ENCODE measurements around the gene NMD3.

DNA sequence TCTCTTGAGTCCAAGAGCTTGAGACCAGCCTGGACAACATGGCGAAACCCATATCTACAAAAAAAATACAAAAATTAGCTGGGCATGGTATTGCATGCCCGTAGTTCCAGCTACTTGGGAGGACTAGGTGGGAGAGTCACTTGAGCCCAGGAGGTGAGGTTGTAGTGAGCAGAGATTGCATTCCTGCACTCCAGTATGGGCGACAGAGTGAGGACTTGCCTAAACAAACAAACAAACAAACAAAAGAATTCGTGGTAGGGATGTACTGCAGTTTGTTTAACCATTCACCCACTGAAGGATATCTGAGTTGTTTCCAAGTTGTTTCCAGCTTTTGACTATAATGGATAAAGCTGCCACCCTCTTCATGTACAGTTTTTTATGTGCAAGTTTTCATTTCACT, 7.5 kb upstream of the NMD3 start:
- no peak for TF ChIP-seq ETV6 (CRISPR knock-in tag; IDR thresholded peaks at IDR 0.05)
- TF ChIP-seq, protein P1, sequence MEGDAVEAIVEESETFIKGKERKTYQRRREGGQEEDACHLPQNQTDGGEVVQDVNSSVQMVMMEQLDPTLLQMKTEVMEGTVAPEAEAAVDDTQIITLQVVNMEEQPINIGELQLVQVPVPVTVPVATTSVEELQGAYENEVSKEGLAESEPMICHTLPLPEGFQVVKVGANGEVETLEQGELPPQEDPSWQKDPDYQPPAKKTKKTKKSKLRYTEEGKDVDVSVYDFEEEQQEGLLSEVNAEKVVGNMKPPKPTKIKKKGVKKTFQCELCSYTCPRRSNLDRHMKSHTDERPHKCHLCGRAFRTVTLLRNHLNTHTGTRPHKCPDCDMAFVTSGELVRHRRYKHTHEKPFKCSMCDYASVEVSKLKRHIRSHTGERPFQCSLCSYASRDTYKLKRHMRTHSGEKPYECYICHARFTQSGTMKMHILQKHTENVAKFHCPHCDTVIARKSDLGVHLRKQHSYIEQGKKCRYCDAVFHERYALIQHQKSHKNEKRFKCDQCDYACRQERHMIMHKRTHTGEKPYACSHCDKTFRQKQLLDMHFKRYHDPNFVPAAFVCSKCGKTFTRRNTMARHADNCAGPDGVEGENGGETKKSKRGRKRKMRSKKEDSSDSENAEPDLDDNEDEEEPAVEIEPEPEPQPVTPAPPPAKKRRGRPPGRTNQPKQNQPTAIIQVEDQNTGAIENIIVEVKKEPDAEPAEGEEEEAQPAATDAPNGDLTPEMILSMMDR (IDR thresholded peaks at IDR 0.05): no peak
- no peak for TF ChIP-seq SMAD4 (CRISPR knock-in tag; IDR thresholded peaks at IDR 0.05)
- no peak for TF ChIP-seq SP1 (CRISPR knock-in tag; conservative IDR thresholded peaks at IDR 0.05)
- TF ChIP-seq ELF4 (CRISPR knock-in tag; IDR thresholded peaks at IDR 0.05; ENCODE audit: low read depth): no peak
- TF ChIP-seq CBFB (CRISPR knock-in tag; IDR thresholded peaks at IDR 0.05; ENCODE audit: low read depth): no peak
- TF ChIP-seq CREB1 (CRISPR knock-in tag; IDR thresholded peaks at IDR 0.05): no peak
